Measurements from ENCODE around the gene KIF16B.

DNA sequence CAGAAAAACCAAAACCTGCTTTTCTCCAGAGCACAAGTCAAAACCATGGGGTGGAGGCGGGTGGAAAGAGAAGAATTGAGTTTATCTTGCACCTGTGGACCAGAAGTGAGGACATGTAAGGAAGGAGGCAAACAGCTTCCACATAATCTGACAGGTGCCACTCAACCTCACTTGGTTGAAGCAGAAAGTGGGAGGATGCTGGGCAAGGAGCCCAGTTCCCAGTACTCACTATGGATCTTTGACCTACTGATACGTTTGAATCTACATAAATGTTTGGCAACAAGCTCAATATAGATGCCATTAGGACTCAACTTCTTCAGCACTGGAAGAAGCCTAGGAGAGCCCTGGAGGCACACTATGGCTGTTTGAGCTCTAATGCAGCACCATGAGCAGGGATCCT lies 285.5 kb downstream of the KIF16B start:
- TF ChIP-seq, protein P1, sequence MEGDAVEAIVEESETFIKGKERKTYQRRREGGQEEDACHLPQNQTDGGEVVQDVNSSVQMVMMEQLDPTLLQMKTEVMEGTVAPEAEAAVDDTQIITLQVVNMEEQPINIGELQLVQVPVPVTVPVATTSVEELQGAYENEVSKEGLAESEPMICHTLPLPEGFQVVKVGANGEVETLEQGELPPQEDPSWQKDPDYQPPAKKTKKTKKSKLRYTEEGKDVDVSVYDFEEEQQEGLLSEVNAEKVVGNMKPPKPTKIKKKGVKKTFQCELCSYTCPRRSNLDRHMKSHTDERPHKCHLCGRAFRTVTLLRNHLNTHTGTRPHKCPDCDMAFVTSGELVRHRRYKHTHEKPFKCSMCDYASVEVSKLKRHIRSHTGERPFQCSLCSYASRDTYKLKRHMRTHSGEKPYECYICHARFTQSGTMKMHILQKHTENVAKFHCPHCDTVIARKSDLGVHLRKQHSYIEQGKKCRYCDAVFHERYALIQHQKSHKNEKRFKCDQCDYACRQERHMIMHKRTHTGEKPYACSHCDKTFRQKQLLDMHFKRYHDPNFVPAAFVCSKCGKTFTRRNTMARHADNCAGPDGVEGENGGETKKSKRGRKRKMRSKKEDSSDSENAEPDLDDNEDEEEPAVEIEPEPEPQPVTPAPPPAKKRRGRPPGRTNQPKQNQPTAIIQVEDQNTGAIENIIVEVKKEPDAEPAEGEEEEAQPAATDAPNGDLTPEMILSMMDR (IDR thresholded peaks at IDR 0.05): no peak
- no peak for TF ChIP-seq EP300 (IDR thresholded peaks at IDR 0.05)
